Posterior cingulate gyrus (tissue), 11 donors: Measurements from ENCODE around the gene MCOLN2.
A peak's percentile ranks its signal among the peaks of the same experiment; 100 is the strongest.
"Not testable (repeated sequence)": the region's sequence is repeated elsewhere in the genome, so short reads cannot be mapped to it uniquely, and the experiment has no call there.

Source experiments
- DNase-seq, 10 donors: peaks; one replicate each; pipeline versions ENCODE4 v3.0.0 to v3.0.0-alpha.2; 2020 to 2021; ENCODE audit warnings: mixed read lengths in 3 of 10
- intact Hi-C: fragments of 100-400 bp; cut with DNase I; formaldehyde crosslinking; loops from one replicate; pipeline ENCODE4 v1.15.1; 2023

The MCOLN2 gene

DNA sequence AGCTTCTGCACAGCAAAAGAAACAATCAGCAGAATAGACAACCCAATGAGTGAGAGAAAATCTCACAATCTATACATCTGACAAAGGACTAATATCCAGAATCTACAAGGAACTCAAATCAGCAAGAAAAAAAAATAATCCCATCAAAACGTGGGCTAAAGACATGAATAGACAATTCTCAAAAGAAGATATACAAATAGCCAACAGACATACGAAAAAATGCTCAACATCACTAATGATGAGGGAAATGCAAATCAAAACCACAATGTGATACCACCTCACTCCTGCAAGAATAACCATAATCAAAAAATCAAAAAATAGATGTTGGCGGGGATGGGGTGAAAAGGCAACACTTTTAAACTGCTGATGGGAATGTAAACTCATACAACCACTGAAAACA, 10.4 kb downstream of the MCOLN2 start:
- DNase-seq, intact Hi-C loops: not testable (repeated sequence)

- no peak for DNase-seq
- intact Hi-C loops: no loop called here
These were observed 11.5 kb downstream of the MCOLN2 start for GRCh38 chr1:84985365-84985764.

GRCh38 chr1:84982395-84982794, 14.5 kb downstream of the MCOLN2 start:
- DNase-seq: no peak
- intact Hi-C loops: no loop called here

GRCh38 chr1:84975035-84975434, 21.9 kb downstream of the MCOLN2 start:
- intact Hi-C loops: no loop called here
- no peak for DNase-seq

DNA sequence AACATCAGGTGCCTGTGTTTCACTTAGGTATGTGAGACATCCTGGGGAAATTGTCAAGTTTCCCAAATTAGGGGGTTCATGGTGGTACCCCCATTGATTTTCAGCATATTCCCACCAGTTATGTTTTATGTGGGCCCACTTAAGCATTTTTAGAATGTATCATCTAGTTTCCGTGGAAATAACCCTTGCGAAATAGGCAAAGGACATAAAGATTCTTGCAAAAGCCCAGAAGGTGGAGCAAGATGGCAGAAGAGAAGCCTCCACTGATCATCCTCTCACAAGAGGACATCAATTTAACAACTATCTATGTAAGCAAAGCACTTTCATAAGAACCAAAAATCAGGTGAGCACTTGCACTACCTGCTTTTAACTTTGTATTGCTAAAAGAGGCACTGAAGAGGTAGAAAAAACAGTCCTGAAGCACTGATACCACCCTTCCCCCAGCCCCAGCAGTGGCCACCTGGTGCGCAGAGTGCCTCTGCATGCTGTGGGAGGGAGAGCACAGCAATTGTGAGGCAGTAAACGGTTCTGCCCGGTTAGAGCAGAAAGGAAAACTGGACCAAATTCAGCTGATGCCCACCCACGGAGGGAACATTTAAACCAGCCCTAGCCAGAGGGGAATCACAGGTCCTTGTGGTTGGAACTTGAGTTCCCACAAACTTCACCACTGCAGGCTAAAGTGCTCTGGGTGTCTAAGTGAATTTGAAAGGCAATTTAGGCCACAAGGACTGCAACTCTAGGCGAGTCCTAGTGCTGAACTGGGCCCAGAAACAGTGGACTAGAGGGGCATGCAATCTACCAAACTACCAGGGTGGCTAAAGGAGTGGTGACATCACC, 23.2 kb downstream of the MCOLN2 start:
- DNase-seq: peak in 1 of 10 donors; percentile 47
- intact Hi-C loops: no loop called here

DNA sequence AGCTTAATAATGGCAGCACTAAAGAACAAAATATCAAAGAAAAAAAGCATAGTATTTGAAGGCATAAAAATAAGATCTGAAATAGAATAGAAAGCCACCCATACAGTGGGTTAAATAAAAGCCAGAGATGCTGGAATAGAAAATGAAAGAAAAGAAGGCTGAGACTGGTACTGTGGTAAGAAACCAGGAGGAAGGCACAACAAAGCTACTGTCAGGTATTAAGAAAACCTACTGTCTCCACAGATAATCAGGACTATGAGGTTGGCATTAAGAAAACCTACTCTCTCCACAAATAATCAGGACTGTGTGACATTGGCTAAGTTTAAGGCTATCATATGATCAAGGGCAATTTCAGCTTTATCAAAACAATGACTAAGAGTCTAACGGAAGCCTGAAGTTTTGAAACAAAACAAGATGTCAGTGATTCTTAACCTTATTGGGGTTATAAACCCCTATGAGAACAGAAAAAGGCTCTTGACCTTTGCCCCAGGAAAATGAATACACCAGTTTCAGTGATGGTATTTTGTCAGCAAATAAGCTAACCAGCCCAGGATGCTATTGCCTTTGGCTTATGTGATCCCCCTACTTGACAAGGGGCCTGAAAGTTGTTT, 24.4 kb downstream of the MCOLN2 start:
- intact Hi-C loops: no loop called here
- no peak for DNase-seq

- intact Hi-C loops: no loop called here
- no peak for DNase-seq
These were observed 25.0 kb downstream of the MCOLN2 start for GRCh38 chr1:84971957-84972356.

DNA sequence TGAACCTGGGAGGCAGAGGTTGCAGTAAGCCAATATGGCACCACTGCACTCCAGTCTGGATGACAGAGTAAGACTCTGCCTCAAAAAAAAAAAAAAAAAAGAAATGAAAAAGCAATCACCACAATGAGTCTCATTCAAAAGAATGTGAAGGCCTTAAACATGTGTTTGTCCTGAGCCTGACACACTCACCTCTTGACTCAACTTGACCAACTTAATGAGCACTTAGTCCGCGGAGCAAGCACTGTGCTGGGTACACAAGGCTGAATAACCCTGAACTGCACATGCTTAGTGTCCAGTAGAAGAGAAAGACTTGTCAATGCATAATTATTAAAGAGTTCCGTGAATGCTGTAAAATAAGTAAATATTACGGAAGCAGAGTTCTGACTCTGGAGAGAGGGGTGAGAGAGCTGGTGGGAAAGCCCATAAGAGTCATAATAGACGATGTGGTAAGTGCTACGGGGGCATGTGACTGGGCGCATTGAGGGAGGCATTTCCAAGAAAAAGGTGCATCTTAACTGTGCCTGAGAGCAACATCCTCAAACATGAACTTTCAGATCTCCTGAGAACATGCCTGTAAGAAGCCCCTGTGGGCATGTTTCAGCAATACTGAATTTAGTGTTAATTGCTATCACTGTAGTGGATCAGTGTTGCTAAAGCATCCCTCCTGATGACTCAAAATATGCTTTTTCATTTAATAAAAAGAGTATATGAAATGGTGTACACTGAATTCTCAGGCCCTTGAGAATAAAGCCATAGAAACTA, 27.2 kb downstream of the MCOLN2 start:
- intact Hi-C loops: no loop called here
- DNase-seq: no peak

- DNase-seq: no peak
- intact Hi-C loops: no loop called here
These were observed 28.0 kb downstream of the MCOLN2 start for GRCh38 chr1:84968865-84969264.

GRCh38 chr1:84968101-84968500, 28.8 kb downstream of the MCOLN2 start:
- no peak for DNase-seq
- intact Hi-C loops: no loop called here

GRCh38 chr1:84967666-84968065, 29.2 kb downstream of the MCOLN2 start:
- DNase-seq: no peak
- intact Hi-C loops: no loop called here

- DNase-seq: no peak
- intact Hi-C loops: no loop called here
These were observed 33.9 kb downstream of the MCOLN2 start for GRCh38 chr1:84963021-84963420.

DNA sequence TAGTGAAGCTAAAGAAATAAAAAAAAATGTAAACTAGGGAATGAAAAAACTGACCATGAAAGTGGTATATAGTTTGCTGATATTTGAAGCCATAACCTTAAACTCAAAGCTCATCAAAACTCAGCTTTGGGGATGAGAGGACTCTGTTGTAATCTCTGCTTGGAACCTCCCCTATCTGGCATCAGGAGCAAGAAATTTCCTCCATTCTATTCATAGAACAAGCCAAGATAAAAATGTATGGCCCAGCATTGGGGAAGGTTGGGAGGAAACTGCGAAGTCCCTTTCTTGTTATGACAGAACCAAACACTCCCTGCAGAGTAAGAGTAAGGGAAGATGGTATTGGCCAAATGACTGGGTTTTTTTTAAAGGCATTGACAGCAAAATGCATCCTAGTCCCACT, 35.6 kb downstream of the MCOLN2 start:
- intact Hi-C loops: no loop called here
- DNase-seq: no peak

DNA sequence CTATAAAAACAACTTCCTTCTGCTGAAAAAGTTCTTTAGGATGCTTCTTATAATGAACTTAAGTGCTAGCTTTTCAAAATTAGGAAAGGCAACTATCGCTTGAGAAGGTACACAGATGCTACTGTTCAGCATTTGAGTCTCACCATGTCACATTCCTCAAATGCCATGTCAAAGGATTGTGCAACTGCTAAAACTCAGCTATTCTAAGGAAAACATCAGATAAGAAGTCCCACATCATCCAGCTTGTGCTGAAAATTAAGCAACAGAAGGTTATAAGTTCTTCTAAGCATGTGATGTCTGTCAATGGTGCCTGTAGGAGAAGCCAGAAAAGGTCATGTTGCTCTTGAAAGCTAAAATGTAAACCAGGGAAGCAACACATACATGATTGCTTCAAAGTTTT, 36.5 kb downstream of the MCOLN2 start:
- intact Hi-C loops: no loop called here

DNA sequence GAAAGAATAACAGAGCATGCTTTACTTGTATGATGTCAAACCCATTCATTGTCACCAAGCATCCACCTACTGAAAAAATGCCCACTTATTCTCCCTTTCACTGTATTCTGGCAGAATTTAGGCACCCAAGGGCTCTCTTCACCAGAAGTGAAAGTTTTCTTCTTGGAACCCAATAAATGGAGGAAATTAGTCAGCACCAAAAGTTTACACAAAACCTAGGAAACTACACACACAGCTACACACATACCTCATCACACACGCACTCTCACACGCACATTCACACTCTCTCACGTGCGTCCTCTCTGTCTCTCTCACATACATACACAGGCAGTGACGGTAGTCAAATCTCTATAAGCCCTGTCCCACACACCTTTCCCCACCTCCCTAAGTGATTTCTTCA, 37.6 kb downstream of the MCOLN2 start:
- intact Hi-C loops: no loop called here
- DNase-seq: no peak

More for the DNA sequence above, 36.5 kb downstream of the MCOLN2 start:
- DNase-seq: no peak

GRCh38 chr1:84957966-84958365, 38.9 kb downstream of the MCOLN2 start:
- DNase-seq: no peak
- intact Hi-C loops: no loop called here

- intact Hi-C loops: no loop called here
- DNase-seq: no peak
These were observed 40.3 kb downstream of the MCOLN2 start for GRCh38 chr1:84956655-84957054.

DNA sequence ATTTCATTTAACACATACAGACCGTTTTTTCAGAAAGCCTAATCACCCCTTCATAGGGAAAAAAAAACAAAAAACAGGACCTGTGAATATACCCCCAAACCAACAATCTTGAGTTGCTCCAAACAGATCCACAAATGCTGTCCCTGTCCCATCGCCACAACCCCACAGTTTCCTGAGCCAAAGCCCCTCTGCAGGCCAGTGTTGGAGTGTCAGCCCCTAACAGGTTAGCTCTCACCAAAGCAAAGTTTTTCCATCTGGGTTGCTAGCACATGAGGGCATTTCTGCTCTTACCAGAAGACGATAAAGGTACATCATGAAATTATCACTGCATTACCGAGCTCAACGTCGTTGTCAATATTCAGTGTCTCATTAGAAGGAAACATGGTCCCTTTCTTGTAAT, 40.8 kb downstream of the MCOLN2 start:
- intact Hi-C loops: no loop called here
- no peak for DNase-seq

GRCh38 chr1:84949664-84950063, 47.2 kb downstream of the MCOLN2 start:
- intact Hi-C loops: no loop called here
- no peak for DNase-seq

DNA sequence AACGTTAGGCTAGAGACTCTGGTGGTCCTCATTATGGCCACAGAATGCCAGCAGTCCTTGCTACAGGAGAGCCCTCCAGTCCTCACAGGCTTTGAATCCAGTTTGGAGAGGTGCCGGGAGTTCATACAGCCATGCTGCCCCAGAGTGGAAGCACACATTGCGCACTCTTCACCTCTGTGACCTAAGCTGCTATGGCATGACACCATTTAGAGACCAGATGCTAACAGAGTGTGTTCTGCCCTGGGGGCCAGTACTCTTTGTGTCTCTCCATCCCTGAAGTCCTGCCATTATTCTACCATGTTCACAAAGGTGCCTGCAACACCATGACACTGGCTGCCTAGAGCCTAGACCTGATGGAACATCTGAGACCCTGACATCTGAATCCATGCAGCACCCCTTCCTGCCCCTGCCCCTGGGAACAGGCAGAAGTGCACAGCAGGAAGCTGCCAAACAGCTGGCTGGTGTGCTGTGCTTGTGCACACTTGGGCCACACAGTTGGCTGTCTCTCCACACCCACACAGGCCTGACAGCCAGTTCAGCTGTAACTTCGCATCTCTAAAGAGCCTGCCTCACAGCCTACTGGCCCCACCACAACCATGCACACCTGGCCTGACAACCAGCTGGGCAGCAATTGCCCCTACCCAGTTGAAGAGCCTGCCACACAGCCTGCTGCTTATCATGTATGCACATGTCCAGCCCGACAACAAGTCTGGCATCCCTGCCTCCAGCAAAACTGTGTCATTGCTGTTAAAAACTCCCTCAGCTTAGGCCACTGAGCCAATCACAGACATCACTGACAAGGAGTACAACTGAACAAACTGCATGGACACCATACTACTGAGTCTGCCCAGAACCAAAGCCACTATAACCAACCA, 49.1 kb downstream of the MCOLN2 start:
- intact Hi-C loops: no loop called here
- DNase-seq: no peak

DNA sequence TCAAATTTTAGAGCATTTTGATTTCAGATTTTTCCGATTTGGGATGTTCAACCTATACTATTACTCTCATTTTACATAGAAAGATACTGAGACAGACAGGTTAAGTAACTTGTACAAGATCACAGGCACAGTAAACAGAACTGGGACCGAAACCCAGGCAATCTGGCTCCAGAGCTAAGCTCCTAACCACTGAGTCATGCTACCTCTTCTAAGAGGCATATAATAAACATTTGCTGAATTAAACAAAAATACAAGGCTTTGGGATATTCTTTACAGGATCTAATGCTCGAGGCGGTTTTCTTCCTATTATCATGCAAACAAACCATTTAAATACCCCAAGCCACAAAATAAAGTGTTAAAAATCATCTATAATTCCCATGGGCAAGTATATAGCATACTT, 50.3 kb downstream of the MCOLN2 start:
- intact Hi-C loops: no loop called here
- DNase-seq: no peak
